ENCODE results near the gene MFSD12. TPM values are rescaled to one million over a fixed set of nuclear protein-coding genes. Genes with fewer than 3 reads are reported as not detected.
"Not testable (repeated sequence)": the region's sequence is repeated elsewhere in the genome, so short reads cannot be mapped to it uniquely, and the experiment has no call there.

MFSD12 gene
- total and polyA plus RNA-seq, 2 experiments from 2014 or later = 44.7 to 57.7 TPM

DNA sequence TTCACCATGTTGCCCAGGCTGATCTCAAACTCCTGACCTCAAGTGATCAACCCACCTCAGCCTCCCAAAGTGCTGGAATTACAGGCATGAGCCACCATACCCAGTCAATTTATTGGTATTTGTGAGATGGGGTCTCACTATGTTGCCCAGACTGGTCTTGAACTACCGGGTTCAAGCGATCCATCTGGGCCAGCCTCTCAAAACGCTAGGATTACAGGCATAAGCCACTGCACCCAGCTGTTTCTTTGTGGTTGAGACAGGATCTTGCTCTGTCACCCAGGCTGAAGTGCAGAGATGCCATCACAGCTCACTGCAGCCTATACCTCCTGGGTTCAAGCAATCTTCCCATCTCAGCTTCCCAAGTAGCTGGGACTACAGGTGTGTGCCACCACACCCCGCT, 24.4 kb upstream of the MFSD12 start:
- not testable (repeated sequence) for H3K36me3 ChIP-seq (replicated peaks; ENCODE audit: insufficient read depth, low read depth); H3K27ac ChIP-seq; H3K9me2 ChIP-seq (replicated peaks; ENCODE audit: insufficient read depth); H3K4me1 ChIP-seq (ENCODE audit: insufficient read depth); DNase-seq (ENCODE audit: low spot score); H3K4me2 ChIP-seq; H4K20me1 ChIP-seq (ENCODE audit: insufficient read depth, poor library complexity, severe bottlenecking); H3K9me3 ChIP-seq (ENCODE audit: low read depth); H2AFZ ChIP-seq; H3K79me2 ChIP-seq; H3K4me3 ChIP-seq
- H3K27me3 ChIP-seq = peaks cover 33% of the 10 kb centered on the region
- WGBS (ENCODE audit: low lambda C conversion rate, missing lambda C conversion rate) = 81% methylated on average over 4 of the region's 4 CpGs

DNA sequence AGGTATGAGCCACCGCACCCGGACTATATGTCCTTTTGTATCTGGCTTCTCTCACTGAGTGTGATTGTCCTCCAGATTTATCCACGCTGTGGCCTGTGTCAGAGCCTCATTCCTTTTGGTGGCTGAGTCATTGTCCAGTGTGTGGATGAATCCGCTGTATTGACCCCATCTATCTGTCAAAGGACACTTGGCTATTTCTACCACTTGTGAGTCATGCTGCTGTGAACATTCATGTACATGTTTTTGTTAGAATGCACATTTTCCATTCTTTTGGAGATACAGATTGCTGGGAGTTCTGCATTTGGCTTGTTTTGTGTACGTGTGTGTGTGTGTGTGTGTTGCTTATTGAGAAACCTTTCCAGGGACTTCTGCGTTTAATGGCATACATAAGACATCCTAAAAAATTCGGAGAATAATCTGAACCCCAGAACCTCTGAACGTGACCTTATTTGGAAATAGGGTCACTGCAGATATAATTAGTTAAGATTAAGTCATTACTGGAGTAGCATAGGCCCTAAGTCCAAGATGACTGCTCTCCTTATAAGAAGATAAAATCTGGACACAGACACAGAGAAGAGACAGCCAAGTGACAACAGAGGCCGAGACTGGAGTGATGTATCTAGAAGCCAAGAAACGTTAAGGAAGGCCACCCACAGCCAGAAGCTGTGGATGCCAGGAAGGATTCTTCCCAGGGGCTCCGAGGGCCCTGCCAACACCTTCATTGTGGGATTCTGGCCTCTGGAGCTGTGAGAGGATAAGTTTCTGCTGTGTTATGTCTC, 23.0 kb upstream of the MFSD12 start:
- H3K27ac ChIP-seq = no peak overlapping the region
- no peaks in the 10 kb centered on the region for H3K36me3 ChIP-seq (replicated peaks; ENCODE audit: insufficient read depth, low read depth)
- TF ChIP-seq EZH2 (IDR thresholded peaks at IDR 0.05; ENCODE audit: borderline replicate concordance) = no peak
- no peak for TF ChIP-seq EZH2phosphoT487 (IDR thresholded peaks at IDR 0.05; ENCODE audit: low read depth, severe bottlenecking, unreplicated experiment)
- TF ChIP-seq, protein P1, sequence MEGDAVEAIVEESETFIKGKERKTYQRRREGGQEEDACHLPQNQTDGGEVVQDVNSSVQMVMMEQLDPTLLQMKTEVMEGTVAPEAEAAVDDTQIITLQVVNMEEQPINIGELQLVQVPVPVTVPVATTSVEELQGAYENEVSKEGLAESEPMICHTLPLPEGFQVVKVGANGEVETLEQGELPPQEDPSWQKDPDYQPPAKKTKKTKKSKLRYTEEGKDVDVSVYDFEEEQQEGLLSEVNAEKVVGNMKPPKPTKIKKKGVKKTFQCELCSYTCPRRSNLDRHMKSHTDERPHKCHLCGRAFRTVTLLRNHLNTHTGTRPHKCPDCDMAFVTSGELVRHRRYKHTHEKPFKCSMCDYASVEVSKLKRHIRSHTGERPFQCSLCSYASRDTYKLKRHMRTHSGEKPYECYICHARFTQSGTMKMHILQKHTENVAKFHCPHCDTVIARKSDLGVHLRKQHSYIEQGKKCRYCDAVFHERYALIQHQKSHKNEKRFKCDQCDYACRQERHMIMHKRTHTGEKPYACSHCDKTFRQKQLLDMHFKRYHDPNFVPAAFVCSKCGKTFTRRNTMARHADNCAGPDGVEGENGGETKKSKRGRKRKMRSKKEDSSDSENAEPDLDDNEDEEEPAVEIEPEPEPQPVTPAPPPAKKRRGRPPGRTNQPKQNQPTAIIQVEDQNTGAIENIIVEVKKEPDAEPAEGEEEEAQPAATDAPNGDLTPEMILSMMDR (IDR thresholded peaks at IDR 0.05; ENCODE audit: poor library complexity) = no peak
- H3K79me2 ChIP-seq = no peaks in the 10 kb centered on the region
- no peaks in the 10 kb centered on the region for H3K9me3 ChIP-seq (ENCODE audit: low read depth)
- peaks cover 9% of the 10 kb centered on the region for H3K4me1 ChIP-seq (ENCODE audit: insufficient read depth)
- 67% methylated on average over 11 of the region's 11 CpGs for WGBS (ENCODE audit: low lambda C conversion rate, missing lambda C conversion rate)
- no peak overlapping the region for H3K4me3 ChIP-seq
- H2AFZ ChIP-seq = no peak overlapping the region
- no peaks in the 10 kb centered on the region for H3K9me2 ChIP-seq (replicated peaks; ENCODE audit: insufficient read depth)
- H3K27me3 ChIP-seq = peaks cover 21% of the 10 kb centered on the region
- no peaks in the 10 kb centered on the region for H4K20me1 ChIP-seq (ENCODE audit: insufficient read depth, poor library complexity, severe bottlenecking)
- DNase-seq (ENCODE audit: low spot score) = no peak
- no peak overlapping the region for H3K4me2 ChIP-seq

DNA sequence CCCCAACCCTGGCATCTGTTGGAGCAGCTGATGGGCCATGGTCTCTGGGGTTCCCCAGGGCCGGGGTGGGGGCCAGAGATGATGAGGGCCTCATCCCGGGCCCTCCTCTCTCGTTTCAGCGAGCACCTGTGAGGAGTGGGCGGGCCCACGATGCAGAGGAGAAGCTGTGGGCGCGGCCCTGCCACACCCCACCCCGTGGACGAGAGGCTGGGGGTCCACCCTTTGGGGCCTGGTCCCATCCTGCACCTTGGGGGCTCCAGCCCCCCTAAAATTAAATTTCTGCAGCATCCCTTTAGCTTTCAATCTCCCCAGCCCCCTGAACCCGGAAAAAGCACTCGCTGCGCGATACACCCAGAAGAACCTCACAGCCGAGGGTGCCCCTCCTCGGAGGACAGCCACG, 21.0 kb upstream of the MFSD12 start:
- Histone ChIP-seq H3K79me2 (peaks cover 2% of the 10 kb centered on the region), H3K9me2 (replicated peaks; ENCODE audit: insufficient read depth) (no peaks in the 10 kb centered on the region), H3K4me3 (no peak overlapping the region), H4K20me1 (ENCODE audit: insufficient read depth, poor library complexity, severe bottlenecking) (peaks cover 3% of the 10 kb centered on the region), H3K4me1 (ENCODE audit: insufficient read depth) (peaks cover 9% of the 10 kb centered on the region), H3K4me2 (no peak overlapping the region), H3K9me3 (ENCODE audit: low read depth) (no peaks in the 10 kb centered on the region), H3K27ac (no peak overlapping the region), H3K36me3 (replicated peaks; ENCODE audit: insufficient read depth, low read depth) (no peaks in the 10 kb centered on the region), H2AFZ (no peak overlapping the region), H3K27me3 (peaks cover 3% of the 10 kb centered on the region)
- TF ChIP-seq EZH2 (IDR thresholded peaks at IDR 0.05; ENCODE audit: borderline replicate concordance) (no peak), EZH2phosphoT487 (IDR thresholded peaks at IDR 0.05; ENCODE audit: low read depth, severe bottlenecking, unreplicated experiment) (no peak)
- TF ChIP-seq, protein P1 (IDR thresholded peaks at IDR 0.05; ENCODE audit: poor library complexity) = no peak
- DNase-seq (ENCODE audit: low spot score) = no peak
- WGBS (ENCODE audit: low lambda C conversion rate, missing lambda C conversion rate) = 90% methylated on average over 15 of the region's 17 CpGs

DNA sequence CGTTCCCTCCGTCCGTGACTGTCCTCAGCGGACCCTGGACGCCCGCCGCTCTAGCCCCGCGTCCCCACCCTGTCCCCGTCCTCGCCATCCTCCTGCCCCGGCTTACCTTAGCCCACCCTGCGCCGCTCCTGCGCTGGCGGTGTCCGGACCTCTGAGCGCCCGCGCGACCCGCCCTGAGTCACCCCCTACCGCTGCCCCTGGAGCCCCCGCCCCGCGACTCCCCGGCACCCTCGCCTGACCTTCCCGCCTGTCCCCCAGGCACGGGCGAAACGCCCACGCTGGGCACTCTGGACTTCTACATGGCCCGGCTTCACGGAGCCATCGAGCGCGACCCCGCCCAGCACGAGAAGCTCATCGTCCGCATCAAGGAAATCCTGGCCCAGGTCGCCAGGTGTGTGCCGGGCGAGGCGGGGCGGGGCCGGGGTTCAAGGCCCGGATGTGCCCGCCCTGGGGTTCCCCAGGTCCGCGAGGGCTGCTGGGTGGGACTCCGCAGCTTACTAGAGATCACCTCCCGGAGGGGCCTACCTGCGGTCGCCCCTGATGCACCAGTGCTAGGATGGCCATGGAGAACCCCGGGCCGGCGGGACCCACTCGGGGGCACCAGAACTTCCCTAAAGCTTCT, 20.4 kb upstream of the MFSD12 start:
- peaks cover 3% of the 10 kb centered on the region for H3K79me2 ChIP-seq
- peaks cover 9% of the 10 kb centered on the region for H3K4me1 ChIP-seq (ENCODE audit: insufficient read depth)
- H3K36me3 ChIP-seq (replicated peaks; ENCODE audit: insufficient read depth, low read depth) = no peaks in the 10 kb centered on the region
- H3K9me2 ChIP-seq (replicated peaks; ENCODE audit: insufficient read depth) = no peaks in the 10 kb centered on the region
- H3K4me2 ChIP-seq = no peak overlapping the region
- H3K4me3 ChIP-seq = no peak overlapping the region
- H2AFZ ChIP-seq = no peak overlapping the region
- no peak overlapping the region for H3K27ac ChIP-seq
- peaks cover 3% of the 10 kb centered on the region for H4K20me1 ChIP-seq (ENCODE audit: insufficient read depth, poor library complexity, severe bottlenecking)
- DNase-seq (ENCODE audit: low spot score) = no peak
- TF ChIP-seq, protein P1 (IDR thresholded peaks at IDR 0.05; ENCODE audit: poor library complexity) = no peak
- TF ChIP-seq EZH2 (IDR thresholded peaks at IDR 0.05; ENCODE audit: borderline replicate concordance) (no peak), EZH2phosphoT487 (IDR thresholded peaks at IDR 0.05; ENCODE audit: low read depth, severe bottlenecking, unreplicated experiment) (no peak)
- 54% methylated on average over 25 of the region's 60 CpGs for WGBS (ENCODE audit: low lambda C conversion rate, missing lambda C conversion rate)
- H3K9me3 ChIP-seq (ENCODE audit: low read depth) = no peaks in the 10 kb centered on the region
- no peaks in the 10 kb centered on the region for H3K27me3 ChIP-seq
